ENCODE measurements around the gene ATP13A3. TPM values are rescaled to one million over a fixed set of nuclear protein-coding genes. Genes with fewer than 3 reads are reported as not detected.

ATP13A3 gene
- total and polyA plus RNA-seq, 10 of the 15 experiments (the other 5 are each of a cell fraction or from before 2014, with no cell fraction given), result 14.0 to 108 (median 69.5) TPM

- TF ChIP-seq ZNF687 (IDR thresholded peaks at IDR 0.05), result no peak
Measured at GRCh38 chr3:194470615-194471014, 16.2 kb downstream of the ATP13A3 start (continued).

DNA sequence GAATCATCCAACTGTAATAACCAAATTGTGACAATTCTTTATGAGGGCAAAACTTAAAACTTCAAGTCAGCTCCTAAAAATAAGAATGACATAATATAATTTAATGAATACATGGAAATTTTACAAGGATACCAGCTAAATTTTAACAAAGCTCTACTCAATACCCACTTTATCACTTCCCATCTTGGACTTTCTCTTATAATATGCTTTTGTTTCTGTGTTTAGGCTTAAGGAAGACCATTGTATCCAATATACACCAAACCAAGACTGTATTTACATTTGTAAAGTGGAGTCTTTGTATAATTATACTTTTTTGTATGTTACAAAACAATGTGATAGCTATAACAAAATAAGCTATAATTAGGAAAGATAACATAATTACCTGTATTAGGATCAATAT is 16.8 kb downstream of the ATP13A3 start:
- intact Hi-C loops (cut with micrococcal nuclease; ENCODE audit: unreplicated experiment), result no loop called here

More for the DNA sequence above, 16.8 kb downstream of the ATP13A3 start:
- ChIA-PET RAD21 (ENCODE audit: unreplicated experiment) (interaction anchor here (0.7 to 6.2 kb wide), 6 partner anchors 9 to 164 kb away, joined by 3 to 67 read pairs (median 5); partner anchors contain the start of gene TMEM44), POLR2A (no interaction called here), CTCF (interaction anchor here (0.6 to 9.1 kb wide), 10 partner anchors 14 to 201 kb away, joined by 3 to 237 read pairs (median 5); partner anchors contain the start of gene LSG1), SMC1A (ENCODE audit: uncharacterized antibody, unreplicated experiment) (interaction anchor here (0.6 to 6.8 kb wide), 11 partner anchors 9 to 131 kb away, joined by 3 to 110 read pairs (median 6); no protein-coding TSS in a partner anchor)
- FAIRE-seq (no peak), DNase-seq (ENCODE audit: low read depth, low spot score) (no peak), ATAC-seq (no peak)
- peaks cover 10% of the 10 kb centered on the region for H3K4me1 ChIP-seq (ENCODE audit: control insufficient read depth, insufficient read depth, low read length)
- H4K20me1 ChIP-seq (ENCODE audit: control insufficient read depth, insufficient read depth), result no peaks in the 10 kb centered on the region
- in situ Hi-C loops (cut with MboI), result no loop called here
- H3K9me3 ChIP-seq (replicated peaks; ENCODE audit: control insufficient read depth, insufficient read depth, low read length), result no peaks in the 10 kb centered on the region
- H3K79me2 ChIP-seq (ENCODE audit: control insufficient read depth, insufficient read depth, low read length), result peaks cover 84% of the 10 kb centered on the region
- no peak overlapping the region for H3K9ac ChIP-seq (ENCODE audit: control insufficient read depth, insufficient read depth, low read length)
- no peaks in the 10 kb centered on the region for H3K27me3 ChIP-seq (replicated peaks in 1 of 2; ENCODE audit: control insufficient read depth in 2 of 2, insufficient read depth in 2 of 2, low read length in 1 of 2)
- no peak overlapping the region for H3K4me3 ChIP-seq
- no peak overlapping the region for H3K4me2 ChIP-seq (ENCODE audit: control insufficient read depth, insufficient read depth)
- H2AFZ ChIP-seq (ENCODE audit: control insufficient read depth, low read depth, low read length), result no peak overlapping the region
- no peak overlapping the region for H3K27ac ChIP-seq (ENCODE audit: control insufficient read depth, insufficient read depth)
- no TSS peak for BruUV-seq (replicated peaks)
- TF ChIP-seq CHD2 (IDR thresholded peaks at IDR 0.05; ENCODE audit: borderline replicate concordance, low read depth, low read length), result no peak
- TF ChIP-seq BACH1 (IDR thresholded peaks at IDR 0.05; ENCODE audit: borderline replicate concordance), result no peak
- no peak for TF ChIP-seq ZNF24 (IDR thresholded peaks at IDR 0.05)
- no peak for TF ChIP-seq MEF2A (IDR thresholded peaks at IDR 0.05; ENCODE audit: insufficient read depth, low read depth, low read length)
- no peak for TF ChIP-seq HDAC6 (IDR thresholded peaks at IDR 0.05; ENCODE audit: unreplicated experiment)
- TF ChIP-seq ETV6 (conservative IDR thresholded peaks at IDR 0.05 in 1 of 2, IDR thresholded peaks at IDR 0.05 in 1 of 2; ENCODE audit: borderline replicate concordance in 1 of 2, low read depth in 1 of 2), result no peak
- no peak for TF ChIP-seq SP1 (IDR thresholded peaks at IDR 0.05; ENCODE audit: low read depth, low read length)
- TF ChIP-seq DPF2 (IDR thresholded peaks at IDR 0.05), result no peak
- TF ChIP-seq KAT2A (conservative IDR thresholded peaks at IDR 0.05; ENCODE audit: control insufficient read depth, low read depth, low read length), result no peak
- peaks cover 0 to 5% of the 10 kb centered on the region in 2 experiments; a peak in 2 of 4 replicates for H3K36me3 ChIP-seq (ENCODE audit: control insufficient read depth in 2 of 2, insufficient read depth in 2 of 2, low read length in 1 of 2)
